GM18867 (cell line): ENCODE results near the gene PAXIP1.
"Not testable (repeated sequence)": the region's sequence is repeated elsewhere in the genome, so short reads cannot be mapped to it uniquely, and the experiment has no call there.

ENCODE experiments used
- ATAC-seq: cut with Tn5 transposase; IDR thresholded peaks from one replicate; pipeline ENCODE4 v1.9.1; 2021; ENCODE audit warnings: mild to moderate bottlenecking, moderate library complexity; ENCODE audit not compliant: unreplicated experiment

The PAXIP1 gene

GRCh38 chr7:155003092-155003375, at the start of gene PAXIP1:
TSS of gene PAXIP1 (minus strand) at chr7:155003124. CDS start at chr7:155002929, 195 bp downstream.
- peak; percentile 68 for ATAC-seq

- no peak for ATAC-seq
These were observed 48.4 kb upstream of the PAXIP1 start for GRCh38 chr7:155051355-155051754.

- ATAC-seq, result no peak
These were observed 45.1 kb upstream of the PAXIP1 start for GRCh38 chr7:155048006-155048405.

GRCh38 chr7:155043756-155044155, 40.8 kb upstream of the PAXIP1 start:
- ATAC-seq, result no peak

GRCh38 chr7:155038335-155038734, 35.4 kb upstream of the PAXIP1 start:
- ATAC-seq, result no peak

GRCh38 chr7:155034495-155034894, 31.6 kb upstream of the PAXIP1 start:
- not testable (repeated sequence) for ATAC-seq

- ATAC-seq, result no peak
These were observed 30.1 kb upstream of the PAXIP1 start for GRCh38 chr7:155032978-155033377.

- no peak for ATAC-seq
These were observed 25.0 kb upstream of the PAXIP1 start for GRCh38 chr7:155027879-155028278.

GRCh38 chr7:155021699-155022145, 18.8 kb upstream of the PAXIP1 start:
- ATAC-seq, result no peak

GRCh38 chr7:155020996-155021395, 18.1 kb upstream of the PAXIP1 start:
- no peak for ATAC-seq

- ATAC-seq, result no peak
These were observed 14.9 kb upstream of the PAXIP1 start for GRCh38 chr7:155017834-155018233.

- ATAC-seq, result no peak
These were observed 8.2 kb upstream of the PAXIP1 start for GRCh38 chr7:155011086-155011485.

GRCh38 chr7:155009570-155010157, 6.7 kb upstream of the PAXIP1 start:
- no peak for ATAC-seq

- ATAC-seq, result no peak
These were observed 5.0 kb upstream of the PAXIP1 start for GRCh38 chr7:155007947-155008346.

- peak; percentile 71 for ATAC-seq
These were observed 671 bp upstream of the PAXIP1 start for GRCh38 chr7:155003376-155004214.

- peak; percentile 41 for ATAC-seq
These were observed 373 bp downstream of the PAXIP1 start for GRCh38 chr7:155002411-155003091.

- ATAC-seq, result peak; percentile 12
These were observed 1.0 kb downstream of the PAXIP1 start for GRCh38 chr7:155001756-155002410.

GRCh38 chr7:155000795-155001194, 2.1 kb downstream of the PAXIP1 start:
- ATAC-seq, result no peak

GRCh38 chr7:154998481-154998880, 4.4 kb downstream of the PAXIP1 start:
- no peak for ATAC-seq

GRCh38 chr7:154997840-154998370, 5.0 kb downstream of the PAXIP1 start:
- ATAC-seq, result no peak

- ATAC-seq, result no peak
These were observed 6.2 kb downstream of the PAXIP1 start for GRCh38 chr7:154996756-154997155.
